ENCODE measurements around the gene NFKBIE.
A peak's percentile ranks its signal among the peaks of the same experiment; 100 is the strongest.

The NFKBIE gene

DNA sequence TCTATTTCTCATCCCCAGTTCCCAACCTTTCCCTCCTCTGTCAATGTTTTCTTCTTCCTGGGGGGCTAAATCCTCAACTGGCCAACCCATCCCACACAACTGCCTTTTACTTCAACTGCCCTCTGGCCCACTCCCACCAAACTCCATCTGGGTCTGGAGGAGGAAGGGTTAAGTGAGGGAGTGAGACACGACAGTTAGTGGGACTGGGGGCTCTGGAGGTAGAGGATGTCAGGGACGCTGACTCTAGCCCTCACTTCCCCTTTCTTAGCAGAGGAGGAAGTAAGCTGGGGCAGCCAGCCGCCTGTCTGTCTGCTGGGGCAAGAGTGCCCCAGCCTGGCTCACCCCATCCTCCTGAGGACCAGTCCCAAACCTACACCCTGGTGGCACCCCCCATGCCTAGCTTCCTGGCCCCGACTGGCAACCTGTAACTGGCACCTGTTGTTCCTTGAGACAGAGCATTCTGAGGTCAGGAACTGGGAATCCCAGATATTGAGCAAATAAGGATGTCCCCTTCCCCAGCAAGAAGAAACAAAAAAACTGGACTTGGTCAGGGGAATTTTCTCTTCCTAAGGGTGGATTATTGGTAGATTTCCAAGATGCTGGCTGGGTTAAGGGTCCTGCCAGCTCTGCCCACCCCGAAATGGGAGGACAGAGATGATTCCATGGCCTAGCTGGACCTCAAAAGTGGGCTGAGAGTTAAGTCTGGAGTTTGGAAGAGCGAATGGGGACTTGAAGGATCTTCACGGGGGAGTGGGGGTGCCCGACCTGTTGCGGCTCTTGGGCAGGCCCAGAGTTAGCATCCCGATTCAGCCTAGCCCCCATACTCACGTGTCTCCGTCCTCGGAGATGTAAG is 971 bp downstream of the NFKBIE start:
- DNase-seq (ENCODE audit: low read depth in 2 of 2) = peak in 1 of 2 donors; percentile 18
- TF ChIP-seq, protein P1, sequence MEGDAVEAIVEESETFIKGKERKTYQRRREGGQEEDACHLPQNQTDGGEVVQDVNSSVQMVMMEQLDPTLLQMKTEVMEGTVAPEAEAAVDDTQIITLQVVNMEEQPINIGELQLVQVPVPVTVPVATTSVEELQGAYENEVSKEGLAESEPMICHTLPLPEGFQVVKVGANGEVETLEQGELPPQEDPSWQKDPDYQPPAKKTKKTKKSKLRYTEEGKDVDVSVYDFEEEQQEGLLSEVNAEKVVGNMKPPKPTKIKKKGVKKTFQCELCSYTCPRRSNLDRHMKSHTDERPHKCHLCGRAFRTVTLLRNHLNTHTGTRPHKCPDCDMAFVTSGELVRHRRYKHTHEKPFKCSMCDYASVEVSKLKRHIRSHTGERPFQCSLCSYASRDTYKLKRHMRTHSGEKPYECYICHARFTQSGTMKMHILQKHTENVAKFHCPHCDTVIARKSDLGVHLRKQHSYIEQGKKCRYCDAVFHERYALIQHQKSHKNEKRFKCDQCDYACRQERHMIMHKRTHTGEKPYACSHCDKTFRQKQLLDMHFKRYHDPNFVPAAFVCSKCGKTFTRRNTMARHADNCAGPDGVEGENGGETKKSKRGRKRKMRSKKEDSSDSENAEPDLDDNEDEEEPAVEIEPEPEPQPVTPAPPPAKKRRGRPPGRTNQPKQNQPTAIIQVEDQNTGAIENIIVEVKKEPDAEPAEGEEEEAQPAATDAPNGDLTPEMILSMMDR (IDR thresholded peaks at IDR 0.05; ENCODE audit: low read depth, low read length) = no peak
- H3K4me3 ChIP-seq (replicated peaks in 1 of 2; ENCODE audit: low read depth in 2 of 2, low read length in 2 of 2) = peak overlapping the region; percentile 78 to 85

GRCh38 chr6:44263354-44264100 is 1.8 kb downstream of the NFKBIE start:
- peak; percentile 31 to 54 for DNase-seq (ENCODE audit: low read depth in 2 of 2)
- TF ChIP-seq, protein P1 (IDR thresholded peaks at IDR 0.05; ENCODE audit: low read depth, low read length) = no peak

GRCh38 chr6:44262467-44263353 is 2.6 kb downstream of the NFKBIE start:
- TF ChIP-seq, protein P1 (IDR thresholded peaks at IDR 0.05; ENCODE audit: low read depth, low read length) = no peak
- DNase-seq (ENCODE audit: low read depth in 2 of 2) = no peak
- peak overlapping the region in 1 of 2 donors; percentile 85 for H3K4me3 ChIP-seq (replicated peaks in 1 of 2; ENCODE audit: low read depth in 2 of 2, low read length in 2 of 2)

More at GRCh38 chr6:44263354-44264100, 1.8 kb downstream of the NFKBIE start:
- H3K4me3 ChIP-seq (replicated peaks in 1 of 2; ENCODE audit: low read depth in 2 of 2, low read length in 2 of 2) = peak overlapping the region; percentile 6 to 85

- H3K4me3 ChIP-seq (replicated peaks in 1 of 2; ENCODE audit: low read depth in 2 of 2, low read length in 2 of 2) = no peak overlapping the region
These were observed 3.8 kb downstream of the NFKBIE start for GRCh38 chr6:44261581-44261980.

GRCh38 chr6:44260451-44261297 is 4.7 kb downstream of the NFKBIE start:
- no peak for DNase-seq (ENCODE audit: low read depth in 2 of 2)
- H3K4me3 ChIP-seq (replicated peaks in 1 of 2; ENCODE audit: low read depth in 2 of 2, low read length in 2 of 2) = no peak overlapping the region
- TF ChIP-seq, protein P1 (IDR thresholded peaks at IDR 0.05; ENCODE audit: low read depth, low read length) = no peak

More at GRCh38 chr6:44261581-44261980, 3.8 kb downstream of the NFKBIE start:
- TF ChIP-seq, protein P1 (IDR thresholded peaks at IDR 0.05; ENCODE audit: low read depth, low read length) = no peak
- DNase-seq (ENCODE audit: low read depth in 2 of 2) = no peak

All from cardiac fibroblast (primary cell).